ENCODE data around the gene HP. TPM values are rescaled to one million over a fixed set of nuclear protein-coding genes. Genes with fewer than 3 reads are reported as not detected.

HP gene
- total RNA-seq, 2 experiments from 2014 or later, result not detected

- Histone ChIP-seq H3K36me3 (ENCODE audit: insufficient read depth, low read length) (peaks cover 90% of the 10 kb centered on the region), H3K27ac (ENCODE audit: low read depth, low read length, poor library complexity, severe bottlenecking) (no peak overlapping the region), H3K79me2 (ENCODE audit: insufficient read depth, low read depth, low read length) (no peaks in the 10 kb centered on the region), H4K20me1 (ENCODE audit: insufficient read depth, low read length) (no peaks in the 10 kb centered on the region), H2AFZ (ENCODE audit: low read length) (no peak overlapping the region), H3K4me3 (ENCODE audit: low read depth, low read length, poor library complexity, severe bottlenecking) (no peak overlapping the region), H3K9me3 (ENCODE audit: low read length) (no peaks in the 10 kb centered on the region), H3K9me2 (ENCODE audit: insufficient read depth, low read length) (no peaks in the 10 kb centered on the region), H3K4me1 (ENCODE audit: insufficient read depth, low read length, poor library complexity, severe bottlenecking) (no peaks in the 10 kb centered on the region), H3K4me2 (ENCODE audit: low read length) (no peak overlapping the region)
- POLR2A ChIA-PET, result no interaction called here
- intact Hi-C loops (cut with micrococcal nuclease; ENCODE audit: unreplicated experiment), result no loop called here
- DNase-seq (ENCODE audit: low spot score), result no peak
- TF ChIP-seq EZH2phosphoT487 (IDR thresholded peaks at IDR 0.05; ENCODE audit: borderline replicate concordance, low read depth, low read length) (no peak), CTCF (conservative IDR thresholded peaks at IDR 0.05; ENCODE audit: low read length) (no peak)
- CTCF ChIA-PET (ENCODE audit: unreplicated experiment), result no interaction called here
- BruUV-seq (replicated peaks), result no TSS peak
These were observed 55.7 kb downstream of the HP start for GRCh38 chr16:72109966-72110530.

Other genes starting within 250 kb of the HP start
- gene AP1G1, start 245.7 kb upstream of the HP start, total RNA-seq (2014; rRNA removed; shearing (Covaris generic)), result 57.3 and 57.9 TPM in 2 replicates
- 68.0 and 89.7 TPM in 2 replicates for gene AP1G1, start 245.7 kb upstream of the HP start, total RNA-seq (2022)
- 12.5 and 12.8 TPM in 2 replicates for gene ATXN1L, start 208.5 kb upstream of the HP start, total RNA-seq (2014; rRNA removed; shearing (Covaris generic))
- gene ATXN1L, start 208.5 kb upstream of the HP start, total RNA-seq (2022), result 19.5 and 19.9 TPM in 2 replicates
- gene ZNF821, start 170.3 kb upstream of the HP start, total RNA-seq (2014; rRNA removed; shearing (Covaris generic)), result 10.5 and 14.6 TPM in 2 replicates
- 17.8 and 20.1 TPM in 2 replicates for gene ZNF821, start 170.3 kb upstream of the HP start, total RNA-seq (2022)
- 147 and 152 TPM in 2 replicates for gene IST1, start 159.0 kb upstream of the HP start, total RNA-seq (2014; rRNA removed; shearing (Covaris generic))
- 200 and 201 TPM in 2 replicates for gene IST1, start 159.0 kb upstream of the HP start, total RNA-seq (2022)
- gene PKD1L3, start 54.1 kb upstream of the HP start, total RNA-seq (2014; rRNA removed; shearing (Covaris generic)), result 0.09 TPM in 1 of 2 replicates, not detected in the other
- not detected in 2 replicates for gene PKD1L3, start 54.1 kb upstream of the HP start, total RNA-seq (2022)
- gene DHODH, start 45.8 kb upstream of the HP start, total RNA-seq (2014; rRNA removed; shearing (Covaris generic)), result 12.3 and 15.7 TPM in 2 replicates
- 16.6 and 20.9 TPM in 2 replicates for gene DHODH, start 45.8 kb upstream of the HP start, total RNA-seq (2022)
- gene HPR, start 8.7 kb downstream of the HP start, total RNA-seq (2014; rRNA removed; shearing (Covaris generic)), result not detected in 2 replicates
- not detected in 2 replicates for gene HPR, start 8.7 kb downstream of the HP start, total RNA-seq (2022)
- 7.9 and 9.5 TPM in 2 replicates for gene TXNL4B, start 39.1 kb downstream of the HP start, total RNA-seq (2014; rRNA removed; shearing (Covaris generic))
- gene TXNL4B, start 39.1 kb downstream of the HP start, total RNA-seq (2022), result 14.5 and 16.4 TPM in 2 replicates
- gene DHX38, start 39.3 kb downstream of the HP start, total RNA-seq (2014; rRNA removed; shearing (Covaris generic)), result 56.6 and 71.9 TPM in 2 replicates
- 84.7 and 86.5 TPM in 2 replicates for gene DHX38, start 39.3 kb downstream of the HP start, total RNA-seq (2022)
- gene PMFBP1, start 117.7 kb downstream of the HP start, total RNA-seq (2014; rRNA removed; shearing (Covaris generic)), result 2.7 and 3.1 TPM in 2 replicates
- 2.0 and 4.9 TPM in 2 replicates for gene PMFBP1, start 117.7 kb downstream of the HP start, total RNA-seq (2022)

All from OCI-LY7 (cell line).